Activated CD4-positive, alpha-beta memory T cell treated with anti-CD3 and anti-CD28 coated beads for 36 hours (primary cell): ENCODE data around the gene DNAJC10. TPM values are rescaled to one million over a fixed set of nuclear protein-coding genes. Genes with fewer than 3 reads are reported as not detected.
"Not testable (repeated sequence)": the region's sequence is repeated elsewhere in the genome, so short reads cannot be mapped to it uniquely, and the experiment has no call there.

Source experiments
- CTCF ChIA-PET: fragments of 350-600 bp; sonication (Branson Sonifier 250); formaldehyde crosslinking; loops from one replicate; lab custom pipeline; 2021; ENCODE audit warnings: antibody characterized with exemption, inconsistent platforms; lab: Charles Lee
- POLR2A ChIA-PET: fragments of 350-600 bp; sonication (Branson Sonifier 250); formaldehyde crosslinking; loops from one replicate; lab custom pipeline; 2021; ENCODE audit warnings: antibody characterized with exemption; lab: Charles Lee
- DNase-seq: peaks from one replicate; pipeline ENCODE4 v3.0.0-alpha.2; 2020
- H3K27ac Mint-ChIP-seq: one replicate; pipeline ENCODE4 v1.8.0; 2021; ENCODE audit warnings: mixed read lengths
- H3K27me3 Mint-ChIP-seq: one replicate; pipeline ENCODE4 v1.8.0; 2021; ENCODE audit warnings: mixed read lengths
- H3K36me3 Mint-ChIP-seq: one replicate; pipeline ENCODE4 v1.8.0; 2021; ENCODE audit warnings: mixed read lengths
- H3K4me1 Mint-ChIP-seq: one replicate; pipeline ENCODE4 v1.8.0; 2021; ENCODE audit warnings: low read depth, mixed read lengths
- H3K4me3 Mint-ChIP-seq: one replicate; pipeline ENCODE4 v1.8.0; 2021; ENCODE audit warnings: mild to moderate bottlenecking, mixed read lengths
- H3K9me3 Mint-ChIP-seq: one replicate; pipeline ENCODE4 v1.8.0; 2021; ENCODE audit warnings: mixed read lengths
- intact Hi-C: fragments of 100-400 bp; cut with micrococcal nuclease; formaldehyde crosslinking; loops from one replicate; pipeline ENCODE4 v1.15.1; 2023
- total RNA-seq, 2 experiments: library from RNA; stranded (reverse); gene quantifications; one replicate each; pipeline ENCODE4 v1.2.3, GENCODE V29; 2021

Gene DNAJC10
- total RNA-seq: 10 to 100 TPM; 59.0 to 63.6 TPM

- intact Hi-C loops: loop anchor here (1.0 to 5.0 kb wide), 7 partner anchors 49 to 1734 kb away; partner anchors contain the start of genes ITPRID2, NCKAP1, NUP35 and UBE2E3
- Mint-ChIP-seq H3K27ac (no peak within 1 kb of the TSS), H3K27me3 (peaks cover under 1% of the 10 kb centered on the region), H3K9me3 (no peaks in the 10 kb centered on the region), H3K4me3 (no peak within 1 kb of the TSS), H3K4me1 (no peaks in the 10 kb centered on the region), H3K36me3 (peaks cover 7% of the 10 kb centered on the region)
- DNase-seq: peak; percentile 91
- POLR2A ChIA-PET: interaction anchor here (1.1 kb wide), 1 partner anchor 32 kb away, joined by 3 read pairs; no protein-coding TSS in a partner anchor
- CTCF ChIA-PET: interaction anchor here (1.2 to 2.0 kb wide), 3 partner anchors 49 to 264 kb away, joined by 3 to 11 read pairs (median 3); no protein-coding TSS in a partner anchor
These were observed at the start of gene DNAJC10 for GRCh38 chr2:182715892-182716649. DNAJC10 (plus strand) TSS chr2:182716257; CDS start chr2:182718087, 1,830 bp downstream.

GRCh38 chr2:182666674-182667314, 49.3 kb upstream of the DNAJC10 start:
- Mint-ChIP-seq H3K27me3 (peaks cover 2% of the 10 kb centered on the region), H3K36me3 (no peaks in the 10 kb centered on the region), H3K9me3 (no peaks in the 10 kb centered on the region), H3K27ac (no peak overlapping the region), H3K4me1 (peaks cover 4% of the 10 kb centered on the region), H3K4me3 (no peak overlapping the region)
- no peak for DNase-seq
- ChIA-PET POLR2A (no interaction called here), CTCF (interaction anchor here (0.9 to 2.3 kb wide), 11 partner anchors 10 to 313 kb away, joined by 3 to 26 read pairs (median 4); partner anchors contain the start of gene DNAJC10)
- intact Hi-C loops: loop anchor here (1.0 kb wide), 2 partner anchors 49 to 314 kb away; no protein-coding TSS in a partner anchor

GRCh38 chr2:182667315-182667695, 48.8 kb upstream of the DNAJC10 start:
- H3K9me3 Mint-ChIP-seq: no peaks in the 10 kb centered on the region
- CTCF ChIA-PET: interaction anchor here (1.0 to 2.3 kb wide), 7 partner anchors 11 to 313 kb away, joined by 3 to 26 read pairs (median 5); partner anchors contain the start of gene DNAJC10
- peaks cover 4% of the 10 kb centered on the region for H3K4me1 Mint-ChIP-seq
- peaks cover 2% of the 10 kb centered on the region for H3K27me3 Mint-ChIP-seq
- H3K27ac Mint-ChIP-seq: no peak overlapping the region
- no peaks in the 10 kb centered on the region for H3K36me3 Mint-ChIP-seq
- DNase-seq: no peak
- POLR2A ChIA-PET: no interaction called here
- H3K4me3 Mint-ChIP-seq: no peak overlapping the region
- intact Hi-C loops: loop anchor here (1.0 kb wide), 2 partner anchors 48 to 313 kb away; no protein-coding TSS in a partner anchor

GRCh38 chr2:182668671-182669070, 47.4 kb upstream of the DNAJC10 start:
- intact Hi-C loops: no loop called here
- POLR2A ChIA-PET: no interaction called here
- Mint-ChIP-seq H3K4me3 (no peak overlapping the region), H3K36me3 (no peaks in the 10 kb centered on the region), H3K27me3 (peaks cover 2% of the 10 kb centered on the region), H3K27ac (no peak overlapping the region), H3K9me3 (no peaks in the 10 kb centered on the region), H3K4me1 (peaks cover 4% of the 10 kb centered on the region)
- DNase-seq: no peak
- CTCF ChIA-PET: interaction anchor here (1.7 kb wide), 1 partner anchor 311 kb away, joined by 6 read pairs; no protein-coding TSS in a partner anchor

GRCh38 chr2:182672466-182673165, 43.4 kb upstream of the DNAJC10 start:
- intact Hi-C loops: no loop called here
- Mint-ChIP-seq H3K9me3 (no peaks in the 10 kb centered on the region), H3K4me1 (no peaks in the 10 kb centered on the region), H3K4me3 (no peak overlapping the region), H3K27me3 (peaks cover 18% of the 10 kb centered on the region), H3K36me3 (no peaks in the 10 kb centered on the region), H3K27ac (no peak overlapping the region)
- DNase-seq: no peak
- ChIA-PET CTCF (no interaction called here), POLR2A (no interaction called here)

- Mint-ChIP-seq H3K4me3 (no peak overlapping the region), H3K27ac (no peak overlapping the region), H3K36me3 (no peaks in the 10 kb centered on the region), H3K4me1 (no peaks in the 10 kb centered on the region), H3K9me3 (no peaks in the 10 kb centered on the region), H3K27me3 (peaks cover 16% of the 10 kb centered on the region)
- DNase-seq: no peak
- intact Hi-C loops: no loop called here
- ChIA-PET POLR2A (no interaction called here), CTCF (interaction anchor here (1.2 kb wide), 1 partner anchor 299 kb away, joined by 4 read pairs; no protein-coding TSS in a partner anchor)
These were observed 35.2 kb upstream of the DNAJC10 start for GRCh38 chr2:182680837-182681236.

- ChIA-PET CTCF (no interaction called here), POLR2A (no interaction called here)
- no peaks in the 10 kb centered on the region for H3K4me1 Mint-ChIP-seq
- peaks cover 8% of the 10 kb centered on the region for H3K27me3 Mint-ChIP-seq
- no peaks in the 10 kb centered on the region for H3K9me3 Mint-ChIP-seq
- no peak overlapping the region for H3K27ac Mint-ChIP-seq
- no peak overlapping the region for H3K4me3 Mint-ChIP-seq
- no peak for DNase-seq
- intact Hi-C loops: no loop called here
- H3K36me3 Mint-ChIP-seq: no peaks in the 10 kb centered on the region
These were observed 33.8 kb upstream of the DNAJC10 start for GRCh38 chr2:182682210-182682609.

- Mint-ChIP-seq H3K27me3 (peaks cover 10% of the 10 kb centered on the region), H3K4me1 (no peaks in the 10 kb centered on the region), H3K9me3 (no peaks in the 10 kb centered on the region), H3K36me3 (no peaks in the 10 kb centered on the region), H3K27ac (no peak overlapping the region), H3K4me3 (no peak overlapping the region)
- intact Hi-C loops: no loop called here
- DNase-seq: no peak
- ChIA-PET CTCF (no interaction called here), POLR2A (no interaction called here)
These were observed 30.5 kb upstream of the DNAJC10 start for GRCh38 chr2:182685559-182685958.

- intact Hi-C loops, POLR2A ChIA-PET, H3K27ac Mint-ChIP-seq, H3K4me3 Mint-ChIP-seq, DNase-seq, H3K4me1 Mint-ChIP-seq, H3K36me3 Mint-ChIP-seq, CTCF ChIA-PET, H3K9me3 Mint-ChIP-seq: not testable (repeated sequence)
- peaks cover 11% of the 10 kb centered on the region for H3K27me3 Mint-ChIP-seq
These were observed 29.3 kb upstream of the DNAJC10 start for GRCh38 chr2:182686763-182687162.

- intact Hi-C loops: no loop called here
- no peak overlapping the region for H3K27ac Mint-ChIP-seq
These were observed 21.9 kb upstream of the DNAJC10 start for GRCh38 chr2:182694189-182694588.

GRCh38 chr2:182695776-182696175, 20.3 kb upstream of the DNAJC10 start:
- intact Hi-C loops: no loop called here
- CTCF ChIA-PET: no interaction called here
- no peaks in the 10 kb centered on the region for H3K36me3 Mint-ChIP-seq
- H3K4me3 Mint-ChIP-seq: no peak overlapping the region
- H3K27me3 Mint-ChIP-seq: peaks cover 5% of the 10 kb centered on the region
- POLR2A ChIA-PET: no interaction called here
- no peak overlapping the region for H3K27ac Mint-ChIP-seq
- DNase-seq: no peak
- no peaks in the 10 kb centered on the region for H3K4me1 Mint-ChIP-seq
- H3K9me3 Mint-ChIP-seq: no peaks in the 10 kb centered on the region

More at GRCh38 chr2:182694189-182694588, 21.9 kb upstream of the DNAJC10 start:
- CTCF ChIA-PET: no interaction called here
- no peak overlapping the region for H3K4me3 Mint-ChIP-seq
- peaks cover 5% of the 10 kb centered on the region for H3K27me3 Mint-ChIP-seq
- POLR2A ChIA-PET: no interaction called here
- no peaks in the 10 kb centered on the region for H3K36me3 Mint-ChIP-seq
- no peaks in the 10 kb centered on the region for H3K9me3 Mint-ChIP-seq
- no peaks in the 10 kb centered on the region for H3K4me1 Mint-ChIP-seq
- DNase-seq: no peak

GRCh38 chr2:182698671-182699070, 17.4 kb upstream of the DNAJC10 start:
- Mint-ChIP-seq H3K4me3 (no peak overlapping the region), H3K27me3 (peaks cover 8% of the 10 kb centered on the region), H3K4me1 (no peaks in the 10 kb centered on the region), H3K36me3 (no peaks in the 10 kb centered on the region), H3K9me3 (no peaks in the 10 kb centered on the region), H3K27ac (no peak overlapping the region)
- intact Hi-C loops: no loop called here
- ChIA-PET CTCF (no interaction called here), POLR2A (no interaction called here)
- no peak for DNase-seq
